Cardiac muscle cell (in vitro differentiated cells and primary cell): ENCODE data around the gene PLAAT3. TPM values are rescaled to one million over a fixed set of nuclear protein-coding genes. Genes with fewer than 3 reads are reported as not detected.
"Not testable (repeated sequence)": the region's sequence is repeated elsewhere in the genome, so short reads cannot be mapped to it uniquely, and the experiment has no call there.

Source experiments
- DNase-seq, 2 donors: peaks; one replicate each; pipeline versions ENCODE4 v3.0.0 to v3.0.0-alpha.2; 2010 to 2017; ENCODE audit warnings: low read depth in 1 of 2, low spot score in 1 of 2
- H3K27ac ChIP-seq: fragments of 200-600 bp; sonication (generic); 2 replicates; pipeline ENCODE4 v1.5.1; 2016
- H3K27me3 ChIP-seq: fragments of 200-600 bp; sonication (generic); 2 replicates; pipeline ENCODE4 v1.6.0; 2016; ENCODE audit warnings: control low read depth
- H3K36me3 ChIP-seq: fragments of 200-600 bp; sonication (generic); 2 replicates; pipeline ENCODE4 v1.5.1; 2016; ENCODE audit warnings: control low read depth
- H3K4me1 ChIP-seq: fragments of 200-600 bp; sonication (generic); 2 replicates; pipeline ENCODE4 v1.8.1; 2017; ENCODE audit warnings: low read depth, mild to moderate bottlenecking, mixed run types
- H3K4me3 ChIP-seq: fragments of 200-600 bp; sonication (generic); 2 replicates; pipeline ENCODE4 v1.5.1; 2016; ENCODE audit warnings: mild to moderate bottlenecking
- H3K9me3 ChIP-seq: fragments of 200-600 bp; sonication (generic); 2 replicates; pipeline ENCODE4 v1.5.1; 2017; ENCODE audit warnings: low read depth, mild to moderate bottlenecking, control low read depth
- polyA plus RNA-seq: library from polyadenylated mRNA; unstranded; fragments of >200 nt; fragmentation: Nextera tagmentation; extraction: Ambion mirVana; gene quantifications from 2 replicates; pipeline ENCODE4 v1.2.1, GENCODE V29; 2016
- total RNA-seq: library from RNA; depleted of rRNA; stranded (reverse); fragments of >200 nt; gene quantifications from 2 replicates; pipeline ENCODE4 v1.2.3, GENCODE V29; 2016
- TF ChIP-seq, protein P1 (sequence below): IDR thresholded peaks from 2 replicates; pipeline ENCODE4 v1.5.1; 2012; ENCODE audit warnings: low read depth, mild to moderate bottlenecking, low read length

PLAAT3 gene
- total and polyA plus RNA-seq, 2 experiments from 2014 or later: 10.0 to 10.8 TPM

DNA sequence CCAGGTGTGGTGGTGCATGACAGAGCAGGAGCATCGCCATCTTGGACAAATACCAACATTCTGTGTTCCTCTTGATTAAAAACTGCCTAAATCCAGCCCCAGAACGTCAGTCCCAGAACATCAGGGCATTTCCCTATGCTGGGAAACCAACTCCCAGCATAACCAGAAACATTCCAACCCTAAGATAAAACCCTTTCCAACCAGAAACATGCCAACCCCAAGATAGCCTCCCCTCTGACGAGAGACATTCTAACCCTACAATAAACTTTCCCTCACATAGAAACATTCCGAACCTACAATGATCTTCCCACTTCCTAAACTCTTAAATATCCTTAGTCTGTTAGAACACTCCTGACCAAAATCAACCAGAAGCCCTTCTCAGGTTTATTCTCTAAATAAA, 66.1 kb downstream of the PLAAT3 start:
- Histone ChIP-seq H3K27ac (no peak overlapping the region), H3K36me3 (no peaks in the 10 kb centered on the region), H3K9me3 (no peaks in the 10 kb centered on the region), H3K4me3 (no peak overlapping the region), H3K4me1 (no peaks in the 10 kb centered on the region), H3K27me3 (no peaks in the 10 kb centered on the region)
- peak in 1 of 2 donors; percentile 93 for DNase-seq
- TF ChIP-seq, protein P1, sequence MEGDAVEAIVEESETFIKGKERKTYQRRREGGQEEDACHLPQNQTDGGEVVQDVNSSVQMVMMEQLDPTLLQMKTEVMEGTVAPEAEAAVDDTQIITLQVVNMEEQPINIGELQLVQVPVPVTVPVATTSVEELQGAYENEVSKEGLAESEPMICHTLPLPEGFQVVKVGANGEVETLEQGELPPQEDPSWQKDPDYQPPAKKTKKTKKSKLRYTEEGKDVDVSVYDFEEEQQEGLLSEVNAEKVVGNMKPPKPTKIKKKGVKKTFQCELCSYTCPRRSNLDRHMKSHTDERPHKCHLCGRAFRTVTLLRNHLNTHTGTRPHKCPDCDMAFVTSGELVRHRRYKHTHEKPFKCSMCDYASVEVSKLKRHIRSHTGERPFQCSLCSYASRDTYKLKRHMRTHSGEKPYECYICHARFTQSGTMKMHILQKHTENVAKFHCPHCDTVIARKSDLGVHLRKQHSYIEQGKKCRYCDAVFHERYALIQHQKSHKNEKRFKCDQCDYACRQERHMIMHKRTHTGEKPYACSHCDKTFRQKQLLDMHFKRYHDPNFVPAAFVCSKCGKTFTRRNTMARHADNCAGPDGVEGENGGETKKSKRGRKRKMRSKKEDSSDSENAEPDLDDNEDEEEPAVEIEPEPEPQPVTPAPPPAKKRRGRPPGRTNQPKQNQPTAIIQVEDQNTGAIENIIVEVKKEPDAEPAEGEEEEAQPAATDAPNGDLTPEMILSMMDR: no peak

DNA sequence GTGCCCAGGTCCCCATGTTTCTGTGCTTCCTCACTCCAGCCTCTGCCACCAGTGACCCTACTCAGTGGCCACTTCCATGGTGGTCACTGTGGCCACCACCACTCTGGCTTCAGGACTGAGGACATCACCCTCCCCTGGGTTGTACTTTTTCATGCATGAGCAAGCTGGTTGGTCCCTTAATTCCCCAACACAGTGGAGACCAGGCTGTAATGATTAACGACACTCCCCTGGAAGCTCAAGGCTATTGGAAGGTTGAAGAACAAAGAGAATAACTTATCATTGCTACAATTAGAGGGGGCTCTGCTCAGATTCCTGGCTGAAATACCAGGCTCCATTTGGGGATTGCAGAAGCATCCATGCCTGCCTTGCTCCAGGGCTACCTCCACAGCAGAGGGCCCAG, 67.2 kb downstream of the PLAAT3 start:
- Histone ChIP-seq H3K36me3 (no peaks in the 10 kb centered on the region), H3K27me3 (no peaks in the 10 kb centered on the region), H3K4me1 (no peaks in the 10 kb centered on the region), H3K4me3 (no peak overlapping the region), H3K27ac (no peak overlapping the region), H3K9me3 (no peaks in the 10 kb centered on the region)
- no peak for DNase-seq
- TF ChIP-seq, protein P1: no peak

DNA sequence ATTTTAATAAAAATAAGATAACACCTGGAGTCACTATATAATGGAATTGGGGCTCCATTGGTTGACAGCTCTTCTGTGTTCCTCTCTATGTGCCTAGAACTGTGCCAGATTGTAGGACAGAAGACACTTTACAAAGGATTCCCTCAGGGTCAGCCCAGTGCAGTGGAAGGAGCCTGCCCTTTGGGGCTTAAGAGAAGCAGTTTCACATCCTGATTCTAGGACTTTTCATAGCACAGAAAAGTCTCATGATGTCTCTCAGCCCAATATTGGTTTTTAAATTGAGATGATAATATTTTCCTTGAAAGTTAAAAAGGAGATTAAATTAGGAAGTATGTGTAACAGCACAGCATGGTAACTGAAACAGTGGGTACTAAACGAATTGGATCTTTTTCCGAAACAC, 70.5 kb downstream of the PLAAT3 start:
- Histone ChIP-seq H3K27me3 (no peaks in the 10 kb centered on the region), H3K9me3 (no peaks in the 10 kb centered on the region), H3K4me3 (no peak overlapping the region), H3K4me1 (no peaks in the 10 kb centered on the region), H3K27ac (no peak overlapping the region), H3K36me3 (no peaks in the 10 kb centered on the region)
- DNase-seq: no peak
- TF ChIP-seq, protein P1: no peak

DNA sequence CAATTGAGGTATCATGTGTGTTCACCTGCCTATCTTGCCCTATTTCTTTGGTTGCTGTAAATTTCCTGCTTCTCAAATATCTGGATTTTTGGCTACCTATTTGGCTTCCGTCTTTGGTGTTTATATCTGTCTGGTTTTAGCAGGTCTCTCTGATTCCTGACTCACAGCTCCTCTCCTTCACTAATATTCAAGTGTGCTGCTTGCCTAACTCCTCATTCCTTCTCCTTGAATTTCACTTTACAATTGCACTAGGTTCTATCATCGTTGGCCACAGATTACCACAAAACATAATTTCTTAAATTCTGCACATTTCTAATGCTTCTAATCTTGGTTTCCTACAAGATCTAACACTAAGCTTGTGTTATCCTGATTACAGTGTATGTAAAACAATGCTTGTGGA, 71.7 kb downstream of the PLAAT3 start:
- DNase-seq: peak in 1 of 2 donors; percentile 49
- not testable (repeated sequence) for H3K9me3 ChIP-seq, H3K4me3 ChIP-seq, H3K4me1 ChIP-seq, H3K27me3 ChIP-seq, H3K27ac ChIP-seq, H3K36me3 ChIP-seq

DNA sequence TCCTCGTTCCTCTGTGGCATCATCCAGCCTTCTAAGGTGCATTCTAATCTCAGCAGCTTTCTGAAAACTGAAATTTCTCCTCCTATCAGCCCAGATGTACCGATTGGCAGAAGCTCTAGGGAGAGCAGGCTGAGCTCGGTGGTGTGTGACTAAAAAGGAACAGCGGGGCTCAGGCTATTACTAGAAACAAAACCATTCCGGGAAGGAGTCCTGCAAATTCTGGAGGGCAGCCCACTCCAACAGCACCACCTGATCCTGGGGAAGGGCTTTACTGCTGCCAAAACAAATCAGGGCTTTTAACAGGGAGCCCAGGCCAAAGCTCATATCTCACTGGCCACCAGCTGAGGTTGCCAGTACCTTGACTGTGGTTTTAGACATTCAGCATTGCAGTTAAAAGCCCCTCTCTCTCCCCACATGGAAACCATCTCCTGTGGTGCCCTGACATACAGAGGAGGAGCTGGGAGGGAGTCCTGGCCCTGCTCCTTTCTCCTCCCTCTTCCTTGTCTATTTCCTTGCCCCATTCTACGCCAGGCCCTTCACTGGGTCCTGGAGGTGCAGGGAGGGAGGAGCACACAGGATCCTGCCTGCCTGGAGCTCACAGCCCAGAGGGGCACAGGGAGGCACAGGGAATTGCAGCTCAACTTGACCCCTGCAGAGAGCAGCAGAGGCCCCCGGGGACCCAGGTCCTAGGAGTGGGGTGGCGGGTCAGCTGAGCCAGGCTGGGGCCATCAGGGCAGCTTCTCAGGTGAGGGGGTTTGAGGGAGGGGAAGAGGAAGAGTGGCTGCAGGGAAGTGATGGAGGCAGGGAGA, 76.7 kb downstream of the PLAAT3 start:
- DNase-seq: peak in 1 of 2 donors; percentile 97
- H3K27me3 ChIP-seq: no peaks in the 10 kb centered on the region

More for the DNA sequence above, 76.7 kb downstream of the PLAAT3 start:
- H3K36me3 ChIP-seq: no peaks in the 10 kb centered on the region
- TF ChIP-seq, protein P1: no peak
- H3K4me1 ChIP-seq: no peaks in the 10 kb centered on the region
- no peaks in the 10 kb centered on the region for H3K9me3 ChIP-seq
- no peak overlapping the region for H3K27ac ChIP-seq
- H3K4me3 ChIP-seq: no peak overlapping the region
